CD14-positive monocyte (primary cell): ENCODE data around the gene TLCD1. TPM values are rescaled to one million over a fixed set of nuclear protein-coding genes. Genes with fewer than 3 reads are reported as not detected.
A peak's percentile ranks its signal among the peaks of the same experiment; 100 is the strongest.

Experiments used
- DNase-seq, 3 donors: peaks; one replicate each; pipeline ENCODE4 v3.0.0-alpha.2; 2011 to 2022
- H2AFZ ChIP-seq: 2 replicates; pipeline ENCODE4 v1.6.0; 2012; ENCODE audit warnings: mild to moderate bottlenecking, low read depth, low read length, inconsistent platforms; ENCODE audit not compliant: insufficient read depth, poor library complexity, severe bottlenecking
- H3K27ac ChIP-seq, 2 donors: 1 replicate in 1 of 2; 2 replicates in 1 of 2; pipeline ENCODE4 v1.5.1; 2012 to 2013; ENCODE audit warnings: low read length in 2 of 2, control low read depth in 1 of 2, inconsistent platforms in 1 of 2, low read depth in 1 of 2, mild to moderate bottlenecking in 1 of 2
- H3K27me3 ChIP-seq, 2 donors: one replicate each; pipeline versions ENCODE4 v1.6.0 to v1.6.1; 2011 to 2013; ENCODE audit warnings: low read length in 2 of 2; ENCODE audit not compliant: control insufficient read depth in 2 of 2, insufficient read depth in 2 of 2
- H3K36me3 ChIP-seq, 2 donors: replicated peaks in 1 of 2; 1 replicate in 1 of 2; 2 replicates in 1 of 2; pipeline versions ENCODE4 v1.5.1 to v1.6.1; 2012 to 2013; ENCODE audit warnings: low read length in 2 of 2, control low read depth in 1 of 2, inconsistent platforms in 1 of 2, mild to moderate bottlenecking in 1 of 2; ENCODE audit not compliant: insufficient read depth in 2 of 2, control insufficient read depth in 1 of 2
- H3K4me1 ChIP-seq, 2 donors: 1 replicate in 1 of 2; 2 replicates in 1 of 2; pipeline versions ENCODE4 v1.5.1 to v1.6.1; 2012 to 2013; ENCODE audit warnings: low read length in 2 of 2, control low read depth in 1 of 2, inconsistent platforms in 1 of 2, mild to moderate bottlenecking in 1 of 2, moderate library complexity in 1 of 2; ENCODE audit not compliant: insufficient read depth in 2 of 2, control insufficient read depth in 1 of 2
- H3K4me2 ChIP-seq: replicated peaks from 2 replicates; pipeline ENCODE3; 2012; ENCODE audit warnings: low read length, moderate library complexity, mild to moderate bottlenecking; ENCODE audit not compliant: poor library complexity, severe bottlenecking; ENCODE audit errors: extremely low read depth
- H3K4me3 ChIP-seq, 3 experiments: fragments of 200-600 bp in 1 of 3; sonication (generic) in 1 of 3; replicated peaks in 1 of 3; 1 replicate in 2 of 3; 2 replicates in 1 of 3; pipeline ENCODE4 v1.5.1; 2011 to 2013; ENCODE audit warnings: low read length in 3 of 3, mild to moderate bottlenecking in 3 of 3, control low read depth in 2 of 3, low read depth in 2 of 3, inconsistent platforms in 1 of 3, moderate library complexity in 1 of 3
- H3K79me2 ChIP-seq: 2 replicates; pipeline ENCODE4 v1.6.0; 2012; ENCODE audit warnings: mild to moderate bottlenecking, control low read depth, inconsistent platforms, low read length, moderate library complexity; ENCODE audit not compliant: insufficient read depth
- H3K9ac ChIP-seq: 2 replicates; pipeline ENCODE4 v1.6.0; 2017; ENCODE audit warnings: low read length, mild to moderate bottlenecking; ENCODE audit not compliant: insufficient read depth, poor library complexity, severe bottlenecking
- H3K9me3 ChIP-seq, 2 donors: replicated peaks in 1 of 2; 1 replicate in 1 of 2; 2 replicates in 1 of 2; pipeline versions ENCODE4 v1.5.1 to v1.6.1; 2012 to 2013; ENCODE audit warnings: low read length in 2 of 2, control low read depth in 1 of 2; ENCODE audit not compliant: control insufficient read depth in 1 of 2, insufficient read depth in 1 of 2
- H4K20me1 ChIP-seq: 2 replicates; pipeline ENCODE4 v1.6.0; 2012; ENCODE audit warnings: mild to moderate bottlenecking, low read length, control low read depth, moderate library complexity; ENCODE audit not compliant: insufficient read depth
- H3K27ac Mint-ChIP-seq, 7 donors: one replicate each; pipeline ENCODE4 v1.8.0; 2020; ENCODE audit warnings: mild to moderate bottlenecking in 7 of 7, mixed read lengths in 7 of 7, moderate library complexity in 6 of 7, inconsistent platforms in 2 of 7
- H3K27me3 Mint-ChIP-seq, 3 donors: one replicate each; pipeline ENCODE4 v1.8.0; 2021 to 2022; ENCODE audit warnings: low read depth in 3 of 3, mild to moderate bottlenecking in 3 of 3, mixed read lengths in 3 of 3, moderate library complexity in 3 of 3, inconsistent platforms in 1 of 3
- H3K36me3 Mint-ChIP-seq, 2 donors: one replicate each; pipeline ENCODE4 v1.8.0; 2020; ENCODE audit warnings: mixed read lengths in 2 of 2, inconsistent platforms in 1 of 2, mild to moderate bottlenecking in 1 of 2
- H3K4me1 Mint-ChIP-seq: one replicate; pipeline ENCODE4 v1.8.0; 2020; ENCODE audit warnings: mild to moderate bottlenecking, mixed read lengths
- H3K4me3 Mint-ChIP-seq, 2 donors: one replicate each; pipeline ENCODE4 v1.8.0; 2020; ENCODE audit warnings: mild to moderate bottlenecking in 2 of 2, mixed read lengths in 2 of 2, moderate library complexity in 1 of 2
- H3K9me3 Mint-ChIP-seq, 7 donors: one replicate each; pipeline ENCODE4 v1.8.0; 2020 to 2022; ENCODE audit warnings: mixed read lengths in 7 of 7, mild to moderate bottlenecking in 6 of 7, moderate library complexity in 6 of 7, inconsistent platforms in 2 of 7
- CTCF ChIP-seq: fragments of 200-600 bp; IDR thresholded peaks from one replicate; pipeline ENCODE4 v1.8.0; 2022; ENCODE audit warnings: antibody characterized with exemption, mild to moderate bottlenecking
- WGBS: methylation state at CpG from one replicate; pipeline ENCODE4 v1.1.5; 2013; ENCODE audit warnings: missing lambda C conversion rate; ENCODE audit not compliant: insufficient coverage; 5-methylcytosine and 5-hydroxymethylcytosine counted together
- intact Hi-C, 2 donors: fragments of 100-400 bp; cut with micrococcal nuclease; formaldehyde crosslinking; loops; one replicate each; pipeline versions ENCODE4 v1.15.0 to v1.15.1; 2023
- polyA plus RNA-seq, 3 donors: library from polyadenylated mRNA; depleted of rRNA in 1 of 3; unstranded in 2 of 3; stranded (reverse) in 1 of 3; fragments of 300-500 nt in 2 of 3; fragments of >200 nt in 1 of 3; fragmentation: Illumina TruSeq in 2 of 3; gene quantifications; 1 replicate in 2 of 3; 2 replicates in 1 of 3; pipeline ENCODE4 v1.2.3, GENCODE V29; 2012 to 2021

TLCD1 gene
- polyA plus RNA-seq, 3 donors: 0.79 TPM; not detected in 2

GRCh38 chr17:28725660-28726225, 290 bp downstream of the TLCD1 start:
- peaks cover 35 to 40% of the 10 kb centered on the region in 2 donors for H3K36me3 ChIP-seq
- H4K20me1 ChIP-seq: peaks cover 49% of the 10 kb centered on the region
- H3K4me3 ChIP-seq: peak overlapping the region; percentile 11 to 96 (median 66)
- H3K9me3 ChIP-seq: no peaks in the 10 kb centered on the region
- peaks cover 53 to 67% of the 10 kb centered on the region in 2 donors for H3K4me1 ChIP-seq
- peaks cover 18% of the 10 kb centered on the region for H3K79me2 ChIP-seq
- peak overlapping the region; percentile 75 for H2AFZ ChIP-seq
- H3K4me2 ChIP-seq: peak overlapping the region; percentile 100
- Mint-ChIP-seq H3K4me3 (peak overlapping the region; percentile 89 to 94), H3K4me1 (peaks cover 60% of the 10 kb centered on the region), H3K27me3 (peaks cover 2 to 15% (median 7%) of the 10 kb centered on the region in 3 donors), H3K9me3 (peaks cover 0 to 2% (median 0%) of the 10 kb centered on the region in 7 donors), H3K27ac (peak overlapping the region in 5 of 7 donors; percentile 20 to 71 (median 60)), H3K36me3 (peaks cover 36 to 41% of the 10 kb centered on the region in 2 donors)
- no peak for TF ChIP-seq CTCF
- H3K27me3 ChIP-seq: no peaks in the 10 kb centered on the region
- peak overlapping the region; percentile 28 for H3K9ac ChIP-seq
- WGBS: 1% methylated on average over 41 of the region's 45 CpGs
- intact Hi-C loops: loop anchor here (1.0 to 5.0 kb wide), 3 partner anchors 17 to 87 kb away; no protein-coding TSS in a partner anchor
- DNase-seq: peak in 2 of 3 donors; percentile 33 to 40
- H3K27ac ChIP-seq: no peak overlapping the region

- peaks cover 36 to 44% of the 10 kb centered on the region in 2 donors for H3K36me3 Mint-ChIP-seq
- H4K20me1 ChIP-seq: peaks cover 54% of the 10 kb centered on the region
- peak overlapping the region in 4 of 7 donors; percentile 7 to 70 (median 50) for H3K27ac Mint-ChIP-seq
- peaks cover 2 to 15% (median 7%) of the 10 kb centered on the region in 3 donors for H3K27me3 Mint-ChIP-seq
- DNase-seq: no peak
- peak overlapping the region; percentile 100 for H3K4me2 ChIP-seq
- no peaks in the 10 kb centered on the region for H3K9me3 ChIP-seq
- peaks cover 23% of the 10 kb centered on the region for H3K79me2 ChIP-seq
- no peak overlapping the region for H3K27ac ChIP-seq
- H3K27me3 ChIP-seq: no peaks in the 10 kb centered on the region
- H3K9ac ChIP-seq: peak overlapping the region; percentile 28
- no CpG with 5 or more reads among the region's 20 CpGs for WGBS
- H3K4me1 Mint-ChIP-seq: peaks cover 65% of the 10 kb centered on the region
- H3K9me3 Mint-ChIP-seq: peaks cover 0 to 2% (median 0%) of the 10 kb centered on the region in 7 donors
- intact Hi-C loops: loop anchor here in 1 of 2 donors (5.0 kb wide), 1 partner anchor 87 kb away; no protein-coding TSS in a partner anchor
- peaks cover 35 to 40% of the 10 kb centered on the region in 2 donors for H3K36me3 ChIP-seq
- H3K4me3 Mint-ChIP-seq: peak overlapping the region; percentile 89 to 94
- peak overlapping the region; percentile 11 to 96 (median 66) for H3K4me3 ChIP-seq
- peaks cover 58 to 72% of the 10 kb centered on the region in 2 donors for H3K4me1 ChIP-seq
- no peak for TF ChIP-seq CTCF
- H2AFZ ChIP-seq: peak overlapping the region; percentile 75
These were observed 820 bp downstream of the TLCD1 start for GRCh38 chr17:28725166-28725659.
